Measurements from ENCODE around the gene ENPP1.

Gene ENPP1

DNA sequence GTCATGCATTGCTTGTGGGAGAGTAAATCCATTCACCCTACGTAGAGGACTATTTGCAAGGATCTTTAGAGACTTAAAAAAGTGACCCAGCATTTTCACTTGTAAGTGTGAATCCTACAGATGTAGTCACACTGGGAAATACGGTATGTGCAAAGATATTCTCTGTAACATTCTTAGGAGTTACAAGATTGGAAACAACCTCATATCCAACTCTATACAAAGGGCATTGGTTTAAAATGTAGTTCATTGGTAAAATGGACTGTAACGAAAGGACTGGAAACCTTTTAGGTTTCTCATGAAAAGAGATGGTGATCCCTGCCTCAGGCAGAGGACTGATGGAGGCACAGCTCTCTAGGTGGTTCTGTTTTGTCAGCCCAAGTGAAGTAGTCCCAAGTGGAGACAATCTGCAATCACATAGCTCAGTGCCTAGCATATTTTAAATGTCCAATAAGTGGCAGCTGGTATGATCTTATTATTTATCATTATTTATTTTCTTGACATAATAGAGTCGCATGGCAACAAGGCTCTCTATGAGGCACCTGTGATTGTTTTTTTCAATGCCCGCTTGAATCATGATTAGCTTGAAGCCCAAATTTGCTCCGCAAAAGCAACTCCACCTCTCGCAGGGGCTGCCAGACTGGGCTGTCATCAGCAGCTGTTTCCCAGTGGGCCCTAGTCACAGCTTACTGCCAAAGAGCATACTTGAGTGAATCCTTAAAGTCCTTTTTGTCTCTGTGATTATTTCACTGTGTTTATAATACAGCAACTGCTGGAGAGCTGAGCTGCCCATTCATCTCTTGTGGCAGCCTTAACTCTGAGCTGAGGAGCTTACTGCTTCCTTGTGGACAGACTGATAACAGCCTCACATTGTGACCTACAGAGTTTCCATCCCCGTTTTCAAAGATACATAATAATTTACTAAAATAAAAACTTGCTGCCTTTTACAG, 19.8 kb upstream of the ENPP1 start:
- no peak for DNase-seq

DNA sequence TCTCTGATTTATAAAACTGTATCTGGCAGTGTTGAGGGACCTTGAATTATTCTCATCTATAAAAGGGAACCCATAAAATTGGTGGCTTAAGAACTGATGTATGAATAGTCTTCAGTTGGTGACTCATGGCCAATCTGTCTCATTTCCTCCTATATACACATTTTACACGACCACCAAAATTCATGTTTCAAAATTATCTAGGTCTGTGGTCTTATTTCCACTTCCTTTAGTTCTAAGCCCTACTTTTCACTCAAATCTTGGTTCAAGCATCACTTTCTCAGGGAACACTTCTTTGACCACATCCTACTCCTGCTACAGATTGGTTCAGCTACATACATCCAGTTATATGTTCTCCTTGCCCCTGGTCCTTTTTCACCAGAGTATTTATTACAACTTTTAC, 18.6 kb upstream of the ENPP1 start:
- DNase-seq, result no peak

DNA sequence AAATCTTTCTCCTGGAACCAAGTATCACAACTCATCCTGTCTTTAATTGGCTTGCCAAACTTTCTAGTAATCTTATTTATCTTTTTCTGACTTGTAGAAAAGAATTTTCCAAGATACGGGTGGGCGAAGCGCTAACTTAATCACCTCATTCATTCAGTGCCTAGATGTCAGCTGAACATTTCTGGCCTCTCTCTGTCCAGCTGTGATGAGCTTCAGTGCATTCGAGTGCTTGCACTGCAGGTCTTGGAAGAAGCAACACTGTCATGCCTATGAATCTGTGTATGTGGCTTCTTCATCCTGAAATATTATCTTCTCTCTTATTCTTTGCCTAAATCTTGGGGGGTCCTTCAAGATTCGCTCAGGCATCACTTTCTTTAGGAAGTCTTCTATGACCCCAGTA, 16.3 kb upstream of the ENPP1 start:
- no peak for DNase-seq

DNA sequence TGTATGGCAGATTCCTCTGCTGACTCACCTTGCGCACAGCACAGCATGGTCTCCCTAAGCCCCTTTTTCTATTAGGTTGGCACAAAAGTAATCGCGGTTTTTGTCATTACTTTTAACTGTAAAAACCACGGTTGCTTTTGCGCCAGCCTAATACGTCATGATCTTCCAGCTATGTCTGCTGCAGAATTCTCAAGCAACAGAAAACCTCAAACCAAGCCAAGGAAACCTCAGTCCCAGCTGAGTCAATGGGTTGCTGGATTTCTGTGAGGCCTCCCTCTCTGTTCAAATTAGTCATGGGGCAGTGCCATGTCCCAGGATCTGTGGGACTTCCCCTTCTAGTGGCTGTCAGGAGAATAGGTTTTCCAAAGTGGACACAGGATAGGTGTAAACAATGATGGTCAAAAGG, 15.7 kb upstream of the ENPP1 start:
- no peak for DNase-seq

DNA sequence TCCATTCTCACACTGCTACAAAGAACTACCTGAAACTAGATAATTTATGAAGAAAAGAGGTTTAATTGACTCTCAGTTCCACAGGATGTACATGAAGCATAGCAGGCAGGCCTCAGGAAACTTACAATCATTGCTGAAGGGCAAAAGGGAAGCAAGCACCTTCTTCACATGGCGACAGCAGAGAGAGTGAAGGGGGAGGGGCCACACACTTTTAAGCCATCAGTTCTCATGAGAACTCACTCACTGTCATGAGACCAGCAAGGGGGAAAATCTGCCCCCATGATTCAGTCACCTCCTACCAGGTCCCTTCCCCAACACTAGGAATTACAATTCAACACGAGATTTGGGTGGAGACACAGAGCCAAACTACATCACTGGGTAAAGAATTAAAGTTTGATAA, 12.5 kb upstream of the ENPP1 start:
- DNase-seq, result no peak

DNA sequence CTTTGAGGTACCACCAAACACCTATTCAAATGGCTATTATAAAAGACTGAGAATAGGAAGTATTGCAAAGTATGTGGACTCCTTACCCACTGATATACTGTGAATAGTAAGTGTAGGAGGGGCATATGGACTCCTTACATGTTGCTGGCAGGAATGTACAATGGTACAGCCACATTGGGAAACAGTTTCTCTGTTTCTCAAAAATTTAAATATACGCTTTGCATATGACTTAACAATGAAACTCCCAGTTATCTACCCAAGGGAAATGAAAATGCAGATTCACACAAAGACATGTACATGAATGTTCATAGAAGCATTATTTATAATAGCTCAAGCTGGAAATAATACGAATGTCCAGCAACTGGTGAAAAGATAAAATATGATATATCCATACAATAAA, 5.5 kb upstream of the ENPP1 start:
- no peak for DNase-seq

DNA sequence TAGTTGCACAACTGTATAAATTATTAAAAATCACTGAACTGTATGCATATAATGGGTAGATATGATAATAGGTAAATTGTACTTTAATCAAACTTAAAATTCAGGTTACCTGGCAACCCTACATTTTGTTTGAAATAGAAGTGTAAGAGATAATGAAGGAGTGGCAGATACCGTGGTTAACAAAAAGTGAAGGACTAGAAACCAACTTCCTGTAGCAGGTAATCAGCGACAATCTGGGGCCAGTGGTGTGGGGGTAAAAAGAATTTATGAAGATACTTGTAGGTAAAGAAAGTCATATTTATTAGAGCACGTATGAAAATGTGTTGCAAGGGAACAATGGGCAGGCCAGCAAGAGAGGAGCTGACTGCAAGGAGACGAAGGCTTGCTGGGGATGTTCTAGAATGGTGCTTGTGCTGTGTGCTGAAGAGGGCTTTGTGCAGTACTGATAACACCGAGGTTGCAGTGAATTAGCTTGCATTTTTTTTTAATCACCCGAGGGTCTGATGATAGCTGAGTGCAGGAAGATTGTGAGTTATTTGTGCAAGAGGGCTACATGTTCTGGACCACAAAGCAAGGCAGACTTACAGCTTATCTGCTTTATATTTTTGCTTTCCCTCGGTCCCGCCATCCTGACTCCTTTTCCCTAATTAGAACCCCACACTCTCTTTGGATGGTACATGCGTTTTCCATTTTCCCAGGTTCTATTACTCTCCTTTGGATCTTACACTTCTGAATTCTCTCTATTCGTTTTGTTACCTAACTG, 4.6 kb upstream of the ENPP1 start:
- no peak for DNase-seq

DNA sequence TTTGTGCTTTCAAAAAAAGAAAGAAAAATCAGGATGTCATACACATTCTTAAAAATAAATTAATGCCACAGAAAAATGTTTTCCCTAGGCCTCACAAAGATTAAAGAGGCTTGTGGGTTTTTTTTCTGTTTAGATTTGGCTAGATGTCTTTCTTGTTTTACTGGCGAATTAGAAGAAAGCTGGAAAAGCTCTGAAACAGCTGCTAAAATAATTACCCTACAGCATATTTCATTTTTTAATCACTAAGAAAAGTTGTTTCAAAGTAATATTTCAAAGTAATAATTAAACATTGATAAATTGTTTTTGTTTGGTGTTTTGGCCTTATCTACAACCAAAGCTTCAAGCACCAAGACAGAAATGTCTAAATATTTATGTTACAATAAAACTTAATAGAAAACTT, 3.7 kb upstream of the ENPP1 start:
- DNase-seq, result no peak

DNA sequence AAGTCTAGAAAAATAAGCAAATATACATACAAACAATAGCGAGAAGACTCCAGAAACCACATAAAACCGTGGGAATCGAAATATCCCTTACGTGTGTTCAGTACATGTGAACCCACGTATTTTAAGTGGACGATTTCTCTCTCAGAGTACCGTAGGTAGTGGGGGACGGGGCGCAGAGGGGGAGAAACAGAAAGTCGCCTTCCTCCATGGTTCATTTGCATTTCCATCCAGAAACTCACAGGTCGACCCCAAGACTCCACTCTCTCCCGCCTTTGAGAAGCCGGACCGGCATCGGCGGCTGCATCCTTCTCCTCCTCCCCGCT, 538 bp upstream of the ENPP1 start:
- DNase-seq, result no peak

DNA sequence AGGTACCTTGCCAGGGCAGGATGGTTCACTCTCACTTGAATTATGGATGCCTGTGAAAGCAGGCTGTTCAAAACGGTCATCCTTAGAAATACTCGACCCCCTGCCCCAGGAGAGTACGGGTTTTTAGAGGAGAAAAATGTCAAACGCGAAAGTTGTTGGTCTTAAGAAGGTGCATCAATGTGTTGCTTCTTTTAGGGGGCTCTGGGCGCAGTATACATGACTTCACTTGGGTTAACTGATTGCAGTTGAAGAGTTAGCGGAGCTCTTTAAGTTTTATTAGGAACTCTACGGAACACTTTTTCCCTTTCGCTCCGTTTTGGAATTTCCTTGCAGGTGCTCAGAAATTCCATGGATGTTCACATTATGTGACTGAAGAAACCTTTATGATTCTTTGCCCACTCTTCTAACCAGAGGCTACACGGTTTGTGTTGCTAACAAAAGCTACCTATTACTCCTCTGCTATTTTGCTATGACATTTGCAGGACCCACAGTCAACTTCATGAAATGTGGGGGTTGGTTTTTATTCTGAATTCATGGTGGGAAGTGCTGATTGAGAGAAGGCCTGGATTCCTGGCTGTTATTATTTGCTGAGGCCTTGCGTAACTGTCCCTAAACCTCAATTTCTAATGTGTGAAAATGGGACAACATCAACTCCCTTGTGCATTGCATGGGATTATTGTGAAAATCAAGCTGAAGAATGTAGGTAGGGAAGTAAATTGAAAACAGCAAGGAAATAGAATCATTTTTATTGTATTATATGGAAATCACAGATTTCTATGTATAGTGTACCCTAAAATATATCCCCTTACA, 845 bp downstream of the ENPP1 start:
- DNase-seq, result no peak

DNA sequence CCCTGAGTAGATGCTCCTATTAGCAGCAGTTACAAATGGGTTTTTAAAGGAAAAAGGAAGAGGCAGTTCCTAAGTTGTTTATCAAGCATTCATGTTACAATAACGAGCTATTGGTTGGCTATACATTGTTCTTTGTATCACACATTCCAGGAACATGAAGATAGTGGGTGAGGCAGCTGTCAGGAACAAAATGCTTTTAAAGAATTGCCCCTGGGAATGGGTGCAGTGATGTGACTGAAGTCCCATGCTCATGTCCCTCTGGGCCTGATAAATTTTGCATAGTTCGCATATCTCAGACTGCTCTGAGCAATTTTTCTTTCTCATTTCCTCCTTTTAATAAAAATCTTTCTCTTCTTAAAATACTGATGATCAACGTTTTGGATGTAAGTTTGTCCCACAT, 3.7 kb downstream of the ENPP1 start:
- no peak for DNase-seq

DNA sequence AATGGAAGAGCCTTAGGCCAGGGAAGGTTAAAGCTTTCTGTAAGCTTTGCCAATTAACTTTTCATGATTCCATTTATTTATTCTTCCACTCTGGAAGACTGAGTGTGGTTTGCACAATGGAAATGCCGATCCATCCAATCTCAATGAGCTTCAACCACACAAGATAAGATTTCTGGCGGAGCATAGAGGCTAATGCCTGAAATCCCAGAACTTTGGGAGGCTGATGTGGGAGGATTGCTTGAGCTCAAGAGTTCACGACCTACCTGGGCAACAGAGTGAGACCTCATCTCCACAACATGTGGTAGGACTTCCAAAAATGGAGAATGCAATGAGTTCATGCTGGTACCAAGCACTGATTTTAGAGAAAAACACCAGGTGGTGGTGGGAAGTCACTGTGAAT, 6.2 kb downstream of the ENPP1 start:
- no peak for DNase-seq

DNA sequence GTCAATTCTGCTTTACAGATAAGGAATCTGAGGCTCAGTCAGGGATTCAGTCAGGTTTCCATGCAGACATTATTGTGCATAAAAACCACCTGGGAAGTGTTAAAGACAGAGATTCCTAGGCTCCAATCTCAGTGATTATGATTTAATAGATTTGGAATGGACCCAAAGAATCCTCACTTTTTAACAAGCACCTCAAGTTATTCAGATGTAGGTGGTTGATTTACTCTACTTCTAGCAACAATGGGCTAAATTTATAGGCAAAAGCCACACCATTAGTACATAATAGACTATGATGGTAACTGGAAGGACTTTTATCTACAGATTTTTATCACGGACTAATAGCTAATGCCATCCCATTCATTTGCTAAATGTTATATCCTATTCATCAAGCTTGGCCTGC, 9.0 kb downstream of the ENPP1 start:
- no peak for DNase-seq

DNA sequence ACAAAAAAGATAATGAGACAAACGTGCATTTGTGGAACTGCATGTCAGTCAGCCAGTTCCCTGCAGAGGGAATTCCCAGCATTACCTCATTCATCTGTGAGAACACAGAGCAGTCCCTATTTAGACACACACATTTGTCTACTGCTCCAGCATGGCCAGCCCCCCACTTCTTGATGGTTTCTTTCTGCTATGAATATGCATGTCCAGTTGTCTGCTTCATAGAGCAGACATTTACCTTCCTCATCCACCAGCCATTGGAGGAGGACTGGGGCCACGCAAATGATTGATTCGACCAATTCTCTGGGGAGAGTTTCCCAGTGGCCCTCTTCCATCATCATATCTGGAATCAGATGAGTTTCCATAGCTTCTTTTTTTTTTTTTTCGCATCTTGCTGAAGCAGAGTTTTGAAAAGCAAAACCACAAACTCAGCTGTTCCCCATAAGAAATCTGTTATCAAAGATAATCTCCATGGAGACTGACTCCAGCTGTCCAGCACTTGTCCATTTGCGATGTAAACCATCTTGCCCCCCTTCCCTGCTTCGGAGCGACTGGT, 11.8 kb downstream of the ENPP1 start:
- no peak for DNase-seq

DNA sequence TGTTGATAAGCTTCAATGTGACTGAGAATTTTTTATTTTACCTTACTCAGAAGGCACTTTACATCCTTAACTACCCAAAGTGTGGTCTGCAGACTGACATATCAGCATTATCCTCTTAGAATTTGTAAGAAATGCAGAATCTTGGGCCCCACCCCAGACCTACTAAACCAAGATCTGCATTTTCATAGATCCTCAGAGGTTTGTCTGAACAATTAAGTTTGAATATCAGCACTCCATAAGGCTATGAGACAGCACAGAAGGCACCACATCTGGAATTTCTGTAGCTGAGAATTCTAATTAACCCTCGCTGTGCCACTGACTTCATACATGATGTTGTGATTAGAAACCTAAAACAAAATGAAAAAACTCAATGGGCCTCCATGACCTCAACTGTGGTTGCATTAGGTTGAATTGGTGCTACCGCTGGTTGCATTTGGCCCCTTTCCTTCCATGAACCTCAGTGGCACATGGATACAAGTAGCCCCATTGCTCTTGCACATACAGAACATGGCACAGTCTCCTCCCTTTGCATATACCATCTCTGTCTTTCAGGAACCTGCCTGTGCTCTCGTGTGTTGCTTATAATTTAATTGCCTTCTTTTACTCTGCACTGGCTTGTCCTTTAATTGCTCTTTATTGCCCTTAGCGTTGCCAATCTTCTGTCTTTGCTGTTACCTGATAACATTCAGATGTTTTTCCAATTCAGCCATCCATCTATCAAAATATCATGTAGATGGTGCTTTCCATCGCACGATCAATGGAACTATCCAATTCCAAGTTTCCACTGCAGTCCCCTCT, 13.4 kb downstream of the ENPP1 start:
- DNase-seq, result no peak

DNA sequence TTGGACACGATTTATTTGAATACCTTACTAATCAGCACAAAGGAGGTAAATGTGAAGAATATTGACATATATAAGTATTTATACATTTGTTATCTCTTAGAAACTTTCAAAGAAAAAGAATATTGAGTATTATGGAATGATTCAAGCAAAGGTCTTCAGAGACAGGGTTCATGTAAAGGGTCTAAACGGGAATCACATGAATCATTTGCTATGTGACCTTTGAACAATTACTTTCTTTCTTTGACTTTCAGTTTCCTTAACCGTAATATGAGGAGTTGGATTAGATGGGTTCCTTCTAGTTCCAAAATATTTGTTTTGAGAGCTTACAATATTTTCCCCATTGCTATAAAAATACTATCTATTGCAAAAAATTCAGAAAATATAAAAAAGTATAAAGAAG, 14.3 kb downstream of the ENPP1 start:
- no peak for DNase-seq

DNA sequence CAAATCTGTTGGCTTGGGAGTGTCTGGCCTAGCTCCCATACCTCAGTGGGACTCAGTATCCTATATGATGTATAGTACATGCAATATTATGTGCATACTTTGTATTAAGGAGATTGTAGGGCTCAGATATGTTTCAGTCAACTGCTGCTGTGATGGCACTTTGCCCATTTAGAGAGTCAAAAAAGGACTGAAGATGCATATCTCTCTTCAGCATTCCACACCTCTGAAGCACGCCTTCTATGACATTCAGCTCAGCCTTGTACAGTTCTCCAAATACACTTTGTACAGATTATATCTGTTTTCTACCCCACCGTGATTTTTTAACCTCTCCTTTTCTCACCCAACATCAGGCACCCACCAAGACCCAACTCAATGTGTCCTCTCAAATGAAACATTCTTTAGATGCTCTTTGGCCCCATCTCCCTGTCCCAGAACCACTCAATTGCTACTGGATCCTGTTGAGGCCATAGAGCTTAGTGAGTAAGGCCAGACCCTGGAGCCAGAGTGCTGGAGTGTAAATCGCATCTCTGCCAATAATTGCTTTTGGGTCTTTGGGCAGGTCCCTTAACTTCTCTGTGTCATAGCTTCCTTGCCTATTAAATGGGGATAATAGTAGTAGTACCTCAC, 15.6 kb downstream of the ENPP1 start:
- no peak for DNase-seq

DNA sequence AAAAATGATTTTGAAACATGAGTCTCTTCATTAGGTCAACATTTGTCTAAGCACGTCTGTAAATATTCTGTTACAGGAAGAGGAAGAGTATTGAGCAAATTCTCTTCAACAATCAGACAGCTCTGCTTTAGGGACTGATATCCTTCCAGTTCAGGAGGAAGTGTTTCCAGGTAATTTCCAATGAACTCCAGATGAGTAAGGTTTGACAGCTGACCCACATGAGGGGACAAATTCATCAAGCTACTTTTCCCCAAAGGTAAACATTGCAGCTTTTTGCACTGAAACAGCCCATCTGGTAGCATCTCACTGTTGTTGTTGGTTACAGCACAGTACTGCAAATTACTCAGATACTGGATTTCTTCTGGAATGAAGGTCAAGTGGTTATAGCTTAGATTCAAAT, 18.1 kb downstream of the ENPP1 start:
- DNase-seq, result no peak

DNA sequence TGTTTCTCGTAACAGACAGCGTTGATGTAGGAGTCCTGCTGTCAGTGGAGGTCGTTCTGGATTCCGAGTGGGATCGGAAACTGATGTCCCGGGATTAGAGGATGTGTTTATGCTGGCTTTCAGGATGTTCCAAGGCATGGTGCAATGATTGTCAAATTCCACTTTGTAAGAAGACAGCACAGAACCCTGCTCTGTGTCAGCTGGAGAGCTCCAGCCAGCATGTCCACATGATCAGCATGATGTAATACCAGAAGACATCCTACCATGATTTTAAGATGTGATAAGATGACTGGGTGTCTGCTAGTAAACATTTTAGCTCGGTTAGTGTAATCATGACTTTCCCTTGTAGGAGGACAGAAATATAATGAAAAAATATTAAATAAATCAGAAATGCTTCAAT, 20.3 kb downstream of the ENPP1 start:
- DNase-seq, result no peak

DNA sequence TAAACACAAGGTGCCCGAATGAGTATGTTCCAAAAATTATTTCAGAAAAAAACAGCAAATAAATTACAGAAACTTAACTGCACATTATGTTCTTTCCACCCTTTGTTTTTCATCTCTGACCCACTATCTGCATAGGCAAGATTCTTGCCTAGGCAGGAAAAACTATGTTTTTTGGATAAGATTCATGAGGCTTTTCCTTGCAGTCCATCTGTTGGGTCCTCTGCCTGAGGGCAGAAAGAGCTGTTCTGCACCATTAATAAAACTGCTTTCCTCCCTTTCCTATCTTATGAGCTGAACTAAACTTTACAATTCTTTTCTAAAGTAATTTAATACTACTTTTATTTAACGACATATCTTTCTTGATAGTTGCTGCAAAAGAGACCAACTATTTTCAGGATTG, 21.1 kb downstream of the ENPP1 start:
- no peak for DNase-seq

DNA sequence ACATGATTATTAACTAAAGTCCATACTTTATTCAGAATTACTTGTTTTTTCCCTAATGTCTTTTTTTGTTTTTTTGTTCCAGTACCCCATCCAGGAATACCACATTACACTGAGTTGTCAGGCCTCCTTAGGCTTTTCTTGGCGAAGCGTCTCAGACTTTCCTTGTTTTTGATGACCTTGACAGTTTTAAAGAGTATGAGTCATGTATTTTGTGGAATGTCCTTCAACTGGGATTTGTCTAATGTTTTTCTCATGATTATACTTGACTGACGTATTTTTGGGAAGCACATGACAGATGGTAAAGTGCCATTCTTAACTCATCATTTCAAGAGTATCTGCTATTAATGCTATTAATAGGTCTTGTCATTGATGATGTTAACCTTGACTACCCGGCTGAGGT, 23.6 kb downstream of the ENPP1 start:
- DNase-seq, result no peak

DNA sequence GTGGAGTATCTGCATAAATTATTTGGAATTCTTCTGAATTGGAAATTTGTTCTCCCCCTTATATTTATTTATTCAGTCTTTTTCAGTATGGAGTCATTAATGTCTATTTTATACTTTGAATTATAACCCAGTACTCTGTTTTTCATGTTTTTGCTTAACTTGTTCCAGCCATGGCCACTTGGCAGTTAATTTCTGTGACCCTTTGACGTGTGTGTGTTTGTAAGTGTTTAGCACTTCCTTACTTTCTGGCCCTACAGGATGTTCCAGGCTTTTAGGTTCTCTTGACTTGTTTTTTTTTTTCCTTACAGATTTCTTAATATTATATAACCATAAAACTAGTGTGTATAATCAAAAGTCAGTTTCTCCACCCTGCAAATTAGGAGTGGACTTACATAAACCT, 24.1 kb downstream of the ENPP1 start:
- no peak for DNase-seq

Data from NCI-H2029 (cell line).